HG03521 (cell line): ENCODE data around the gene SIRT7.
"Not testable (repeated sequence)": the region's sequence is repeated elsewhere in the genome, so short reads cannot be mapped to it uniquely, and the experiment has no call there.

ENCODE experiments used
- ATAC-seq: cut with Tn5 transposase; IDR thresholded peaks from one replicate; pipeline ENCODE4 v1.9.1; 2021; ENCODE audit warnings: mild to moderate bottlenecking, moderate library complexity; ENCODE audit not compliant: unreplicated experiment

SIRT7 gene

GRCh38 chr17:81954131-81955057 lies 36.4 kb upstream of the SIRT7 start:
- ATAC-seq = no peak

- not testable (repeated sequence) for ATAC-seq
Measured at GRCh38 chr17:81953443-81953842, 35.5 kb upstream of the SIRT7 start.

GRCh38 chr17:81952792-81953228 lies 34.8 kb upstream of the SIRT7 start:
- ATAC-seq = no peak

DNA sequence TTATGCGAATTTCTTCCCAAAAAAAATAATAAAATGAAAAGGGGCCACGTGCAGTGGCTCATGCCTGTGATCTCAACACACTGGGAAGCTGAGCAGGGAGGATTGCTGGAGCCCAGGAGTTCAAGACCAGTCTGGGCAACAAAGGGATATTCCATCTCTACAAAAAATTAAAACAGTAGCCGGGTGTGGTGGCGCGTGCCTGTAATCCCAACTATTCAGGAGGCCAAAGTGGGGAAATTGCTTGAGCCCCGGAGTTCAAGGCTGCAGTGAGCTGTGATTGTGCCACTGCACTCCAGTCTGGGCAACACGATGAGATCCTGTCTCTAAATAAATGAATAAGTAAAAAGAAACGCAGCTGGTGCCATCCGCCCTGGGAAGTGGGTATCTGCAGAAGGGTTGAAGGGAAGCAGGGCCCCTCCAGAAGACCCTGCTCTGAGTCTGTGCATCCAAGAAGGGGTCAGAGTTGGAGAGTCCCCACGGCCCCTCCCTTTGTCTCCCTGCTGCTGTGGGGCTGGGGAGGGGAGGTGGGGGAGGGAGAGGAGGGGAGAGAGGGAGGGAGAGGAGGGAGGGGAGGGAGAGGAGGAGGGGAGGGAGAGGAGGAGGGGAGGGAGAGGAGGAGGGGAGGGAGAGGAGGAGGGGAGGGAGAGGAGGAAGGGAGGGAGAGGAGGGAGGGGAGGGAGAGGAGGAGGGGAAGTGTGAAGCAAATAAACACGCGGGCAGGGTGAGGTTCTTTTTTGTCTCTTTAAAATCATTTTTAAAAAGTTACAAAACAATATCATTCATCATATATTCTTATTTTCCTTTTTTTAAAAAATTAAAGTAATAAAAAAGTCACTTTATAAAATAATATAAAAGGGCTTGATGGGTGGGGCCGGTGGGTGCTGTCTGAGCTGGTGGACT lies 34.1 kb upstream of the SIRT7 start:
- no peak for ATAC-seq

GRCh38 chr17:81950501-81950900 lies 32.5 kb upstream of the SIRT7 start:
- no peak for ATAC-seq

DNA sequence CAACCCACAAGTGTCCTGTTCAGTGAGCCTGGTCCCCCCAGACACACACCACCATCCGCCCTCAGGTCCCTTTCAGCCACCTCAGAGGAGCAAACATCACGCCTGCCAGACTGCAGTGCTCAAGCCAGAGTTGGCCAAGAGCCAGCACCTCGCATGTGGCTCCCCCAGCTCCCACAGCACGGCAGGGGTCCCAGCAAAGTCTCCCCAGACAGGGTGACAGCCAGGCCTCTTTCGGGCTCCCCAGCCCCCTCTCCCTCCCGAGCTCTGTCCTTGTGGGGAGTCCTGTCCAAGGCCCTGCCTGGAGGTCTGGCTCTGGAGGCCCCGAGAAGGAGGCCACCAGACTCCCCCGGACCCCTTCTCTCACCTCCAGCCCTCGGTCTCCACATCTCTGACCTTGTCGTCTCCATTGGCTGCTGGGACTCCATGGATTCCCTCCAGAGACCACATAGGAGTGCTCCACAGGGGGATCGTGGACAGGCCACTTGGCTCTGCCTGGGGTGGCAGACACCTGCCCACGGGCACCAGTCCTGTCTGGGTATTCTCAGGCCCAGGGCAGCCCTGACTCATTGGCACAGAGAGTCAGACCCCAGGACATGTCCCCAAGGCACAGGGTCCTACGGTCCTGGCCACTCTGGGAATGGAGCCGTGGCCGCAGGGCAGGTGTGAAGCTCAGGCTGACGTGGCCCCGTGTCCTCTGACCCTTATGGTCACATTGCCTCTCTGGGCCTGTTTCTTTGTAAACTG lies 30.8 kb upstream of the SIRT7 start:
- no peak for ATAC-seq

GRCh38 chr17:81947189-81947588 lies 29.2 kb upstream of the SIRT7 start, which contains the start of gene MYADML2:
Gene MYADML2, minus strand, starts transcription at chr17:81947233. Its CDS starts 5,492 bp downstream, at chr17:81941741.
- ATAC-seq = no peak

DNA sequence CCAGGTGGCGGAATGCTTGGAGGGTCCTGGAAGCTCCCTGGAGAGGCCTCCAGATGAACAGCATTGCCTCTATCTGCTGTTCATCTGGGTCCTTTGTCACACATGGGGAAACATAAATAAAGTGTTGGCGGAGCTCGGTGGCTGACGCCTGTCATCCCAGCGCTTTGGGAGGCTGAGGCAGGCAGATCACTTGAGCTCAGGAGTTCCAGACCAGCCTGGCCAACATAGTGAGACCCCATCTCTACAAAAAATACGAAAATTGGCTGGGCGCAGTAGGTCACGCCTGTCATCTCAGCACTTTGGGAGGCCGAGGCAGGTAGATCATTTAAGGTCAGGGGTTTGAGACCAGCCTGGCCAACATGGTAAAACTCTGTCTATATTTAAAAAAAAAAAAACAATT lies 26.9 kb upstream of the SIRT7 start:
- ATAC-seq = no peak

- no peak for ATAC-seq
Measured at GRCh38 chr17:81942167-81942553, 24.2 kb upstream of the SIRT7 start.

DNA sequence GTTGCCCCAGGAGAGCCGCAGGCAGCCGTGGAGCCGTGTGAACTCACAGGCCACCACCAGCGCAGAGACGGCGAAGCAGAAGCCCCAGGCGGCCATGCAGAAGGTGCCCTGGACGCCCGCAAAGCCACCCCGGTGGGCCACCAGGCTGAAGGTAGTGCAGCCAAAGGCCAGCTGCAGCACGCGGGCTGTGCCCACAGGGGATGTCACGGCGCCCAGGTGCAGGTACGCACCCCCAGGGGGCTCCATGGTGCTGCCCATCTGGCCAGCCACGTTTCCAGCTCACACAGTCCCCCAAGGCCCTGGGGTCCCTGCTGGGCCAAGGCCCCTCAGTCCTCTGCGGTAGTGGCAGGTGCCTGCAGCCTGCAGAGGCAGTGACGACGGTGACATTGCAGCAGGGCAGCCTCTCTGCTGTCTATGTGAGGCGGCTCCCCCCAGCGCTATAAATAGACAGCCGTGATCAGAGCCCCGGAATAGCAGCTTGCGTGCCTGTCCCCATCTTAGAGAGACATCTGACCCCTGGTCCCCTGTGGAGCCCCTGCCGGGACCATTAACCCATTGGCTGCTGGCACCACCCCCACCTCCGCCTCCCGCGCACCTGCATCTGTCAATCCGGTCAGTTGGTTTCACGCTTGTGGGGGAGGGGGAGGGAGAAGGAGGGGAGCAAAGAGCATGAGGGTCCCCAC lies 23.6 kb upstream of the SIRT7 start:
- no peak for ATAC-seq

DNA sequence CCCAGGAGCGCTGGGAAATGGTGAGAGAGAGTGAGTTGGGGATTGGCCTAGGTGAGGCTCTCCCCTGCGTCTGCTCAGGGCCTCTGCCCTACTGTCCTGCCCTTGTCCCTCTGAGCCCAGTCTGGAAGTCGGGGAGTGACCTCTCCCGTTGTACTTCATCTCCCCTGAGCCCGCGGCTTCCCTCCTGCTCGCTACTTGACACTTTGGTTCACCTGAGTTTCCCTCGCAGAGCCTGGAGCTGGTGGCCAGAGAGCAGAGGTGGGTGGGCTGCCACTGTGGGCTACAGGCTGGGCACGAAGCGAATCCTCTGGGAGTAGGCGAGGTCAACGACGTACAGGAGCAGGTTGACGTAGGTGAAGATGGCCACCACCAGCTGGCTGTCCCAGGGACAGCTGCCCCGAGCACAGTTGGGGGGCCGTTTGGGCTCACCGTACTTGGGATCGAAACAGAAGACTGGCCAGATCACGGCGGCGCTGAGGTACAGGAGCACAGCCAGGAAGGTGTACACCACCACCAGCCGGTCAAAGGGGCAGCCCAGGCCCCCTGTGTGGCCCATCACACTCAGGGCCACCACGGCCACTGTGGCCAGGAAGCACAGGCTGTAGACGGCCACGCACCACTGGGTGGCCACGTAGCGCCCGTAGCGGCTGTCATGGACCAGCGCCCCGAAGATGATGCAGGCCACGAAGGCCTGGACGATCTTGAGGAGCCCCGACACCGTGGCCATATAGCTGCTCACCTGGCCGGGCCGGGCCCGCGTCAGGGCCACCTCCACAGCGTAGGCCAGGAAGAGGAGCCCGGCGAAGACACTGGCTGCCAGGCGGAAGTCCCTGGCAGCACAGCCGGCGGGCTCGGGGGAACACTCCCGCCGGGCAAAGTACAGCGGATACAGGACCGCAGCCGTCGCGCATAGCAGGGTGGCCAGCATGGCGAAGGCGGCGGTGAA lies 22.8 kb upstream of the SIRT7 start:
- ATAC-seq = no peak

GRCh38 chr17:81939881-81940385 lies 22.0 kb upstream of the SIRT7 start:
- ATAC-seq = no peak

DNA sequence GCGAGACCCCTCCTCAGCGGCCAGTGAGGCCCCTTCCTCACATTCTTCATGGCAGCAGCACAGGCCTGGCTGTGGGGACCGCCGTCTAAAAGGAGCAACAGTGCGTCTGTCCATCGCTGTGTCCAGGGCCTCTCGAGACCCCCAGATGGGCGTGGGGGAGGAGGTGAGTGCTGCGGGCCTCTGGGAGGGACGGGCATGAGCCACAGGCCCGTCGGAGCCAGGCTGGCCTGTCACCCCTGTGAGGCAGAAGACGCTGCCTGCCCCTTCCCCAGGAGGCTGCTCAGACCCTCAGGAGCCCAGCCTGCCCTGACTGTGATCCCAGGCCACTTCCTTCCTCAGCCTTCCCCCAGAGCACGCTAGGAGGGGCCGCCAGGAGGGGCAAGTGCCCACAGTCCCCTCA lies 21.2 kb upstream of the SIRT7 start:
- no peak for ATAC-seq

GRCh38 chr17:81935709-81936084 lies 17.7 kb upstream of the SIRT7 start:
- ATAC-seq = no peak

DNA sequence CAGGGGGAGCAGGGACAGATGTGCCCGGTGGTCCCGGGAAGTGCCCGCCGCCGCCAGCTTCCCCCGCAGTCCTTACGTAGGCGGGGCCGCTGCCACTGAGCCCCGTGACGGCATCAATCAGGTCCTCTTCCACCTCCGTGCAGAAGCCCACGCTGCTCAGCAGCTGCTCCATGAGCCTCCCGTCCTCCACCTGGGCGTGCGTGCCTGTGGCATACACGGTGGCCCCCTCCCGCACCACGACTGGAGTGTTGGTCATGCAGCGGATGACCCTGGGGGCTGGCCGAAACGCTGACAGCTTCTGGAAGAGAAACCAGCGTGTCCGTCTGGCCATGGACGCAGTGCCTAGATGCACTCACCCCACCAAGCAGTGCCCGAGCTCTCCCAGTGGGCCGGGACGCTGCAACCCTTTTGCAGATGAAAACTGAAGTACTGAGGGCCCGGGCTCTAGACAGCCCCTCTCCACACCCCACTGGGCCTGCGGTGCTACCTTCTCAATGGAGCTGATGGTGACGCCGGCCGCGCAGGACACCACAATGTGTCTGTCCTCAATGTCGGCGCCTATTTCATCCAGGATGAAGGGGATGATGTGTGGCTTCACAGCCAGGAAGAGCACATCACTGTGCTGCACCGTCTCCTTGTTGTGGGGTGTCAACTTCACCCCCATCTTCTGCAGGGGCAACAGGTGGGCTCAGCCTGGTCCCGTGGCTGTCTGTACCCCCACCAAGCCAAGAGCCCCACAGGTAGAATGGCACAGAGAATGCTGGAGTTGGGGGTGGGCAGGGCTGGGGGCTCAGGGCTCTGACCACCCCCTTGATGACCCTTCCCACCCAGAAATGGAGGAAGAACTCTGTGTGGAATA lies 17.1 kb upstream of the SIRT7 start:
- no peak for ATAC-seq

- no peak for ATAC-seq
Measured at GRCh38 chr17:81934098-81934757, 16.3 kb upstream of the SIRT7 start.

DNA sequence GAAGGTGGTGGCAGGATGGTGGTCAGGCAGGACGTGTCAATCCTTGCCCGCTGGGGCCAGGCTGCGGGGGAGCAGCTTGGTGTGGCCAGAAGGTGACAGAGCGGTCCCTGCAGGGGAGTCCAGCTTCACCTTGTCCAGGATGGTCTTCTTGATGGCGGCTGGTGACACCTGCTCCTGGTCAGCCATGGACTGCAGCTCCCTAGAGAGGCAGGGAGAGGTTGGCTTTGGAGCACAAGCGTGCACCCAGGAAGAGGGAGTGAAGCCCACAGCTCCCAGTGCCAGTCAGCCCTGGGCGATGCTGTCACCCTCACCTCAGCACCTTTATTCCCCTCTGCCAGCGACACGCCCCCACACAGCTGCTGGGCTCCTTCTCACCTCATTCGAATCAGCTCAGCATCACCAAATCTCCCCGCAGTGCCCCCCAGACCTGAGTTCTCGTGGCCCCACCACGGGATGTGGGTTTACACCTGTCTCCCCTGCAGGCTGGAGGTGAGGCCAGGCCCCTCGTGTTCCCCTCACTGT lies 15.3 kb upstream of the SIRT7 start:
- ATAC-seq = no peak
